Middle frontal gyrus (tissue), 1 donor: ENCODE measurements around the gene EHMT1.
"Not testable (repeated sequence)": the region's sequence is repeated elsewhere in the genome, so short reads cannot be mapped to it uniquely, and the experiment has no call there.

Experiments used
- DNase-seq: peaks from one replicate; pipeline ENCODE4 v3.0.0-alpha.2; 2015; ENCODE audit warnings: low spot score; ENCODE audit errors: extremely low spot score

EHMT1 gene

DNA sequence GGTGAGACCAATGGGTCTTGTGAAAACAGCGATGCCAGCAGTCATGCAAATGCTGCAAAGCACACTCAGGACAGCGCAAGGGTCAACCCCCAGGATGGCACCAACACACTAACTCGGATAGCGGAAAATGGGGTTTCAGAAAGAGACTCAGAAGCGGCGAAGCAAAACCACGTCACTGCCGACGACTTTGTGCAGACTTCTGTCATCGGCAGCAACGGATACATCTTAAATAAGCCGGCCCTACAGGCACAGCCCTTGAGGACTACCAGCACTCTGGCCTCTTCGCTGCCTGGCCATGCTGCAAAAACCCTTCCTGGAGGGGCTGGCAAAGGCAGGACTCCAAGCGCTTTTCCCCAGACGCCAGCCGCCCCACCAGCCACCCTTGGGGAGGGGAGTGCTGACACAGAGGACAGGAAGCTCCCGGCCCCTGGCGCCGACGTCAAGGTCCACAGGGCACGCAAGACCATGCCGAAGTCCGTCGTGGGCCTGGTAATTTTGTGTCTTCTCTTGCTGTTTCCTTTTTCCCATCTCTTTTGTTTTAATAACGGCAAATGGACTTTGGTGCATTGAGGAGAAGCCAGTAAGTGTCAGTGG is 98.0 kb downstream of the EHMT1 start:
- DNase-seq = no peak

DNA sequence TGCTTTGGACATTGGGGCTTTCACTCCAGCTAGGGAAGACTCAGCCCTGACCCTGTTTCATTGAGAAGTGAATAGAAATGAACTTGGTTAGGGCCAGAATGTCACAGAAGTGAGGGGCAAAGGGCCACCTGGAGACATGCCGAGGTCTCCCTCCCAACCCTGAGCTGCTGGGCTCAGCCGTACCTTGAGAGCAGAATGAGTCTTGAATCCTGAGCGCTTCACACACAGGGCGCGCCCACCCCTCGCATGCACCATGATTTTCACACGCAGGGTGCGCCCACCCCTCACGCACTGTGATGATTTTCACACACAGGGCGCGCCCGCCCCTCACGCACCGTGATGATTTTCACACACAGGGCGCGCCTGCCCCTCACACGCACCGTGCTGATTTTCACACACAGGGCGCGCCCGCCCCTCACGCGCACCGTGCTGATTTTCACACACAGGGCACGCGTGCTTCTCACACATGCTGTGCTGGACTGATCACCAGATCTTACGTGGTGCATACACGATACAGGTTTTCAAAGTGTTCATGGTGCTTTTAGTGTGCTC is 99.0 kb downstream of the EHMT1 start:
- no peak for DNase-seq

DNA sequence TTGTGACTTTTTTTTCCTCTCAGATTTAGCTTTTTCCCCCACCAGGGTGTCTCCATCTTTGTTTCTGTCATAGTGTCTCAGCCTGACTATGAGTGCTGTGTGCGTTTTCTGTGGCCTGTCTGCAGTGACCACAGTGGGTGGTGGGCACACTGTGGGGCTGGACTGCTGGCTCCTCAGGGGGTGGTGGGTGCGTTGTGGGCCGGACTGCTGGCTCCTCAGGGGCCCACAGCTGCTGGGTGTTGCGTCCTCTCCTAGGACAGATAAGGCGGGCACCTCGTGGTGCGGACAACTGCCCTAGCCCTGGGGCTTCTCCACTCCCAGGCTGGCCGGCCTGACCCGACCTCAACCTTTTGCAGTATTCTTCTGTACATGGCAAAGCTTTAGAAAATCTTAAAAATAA is 100.4 kb downstream of the EHMT1 start:
- DNase-seq = no peak

DNA sequence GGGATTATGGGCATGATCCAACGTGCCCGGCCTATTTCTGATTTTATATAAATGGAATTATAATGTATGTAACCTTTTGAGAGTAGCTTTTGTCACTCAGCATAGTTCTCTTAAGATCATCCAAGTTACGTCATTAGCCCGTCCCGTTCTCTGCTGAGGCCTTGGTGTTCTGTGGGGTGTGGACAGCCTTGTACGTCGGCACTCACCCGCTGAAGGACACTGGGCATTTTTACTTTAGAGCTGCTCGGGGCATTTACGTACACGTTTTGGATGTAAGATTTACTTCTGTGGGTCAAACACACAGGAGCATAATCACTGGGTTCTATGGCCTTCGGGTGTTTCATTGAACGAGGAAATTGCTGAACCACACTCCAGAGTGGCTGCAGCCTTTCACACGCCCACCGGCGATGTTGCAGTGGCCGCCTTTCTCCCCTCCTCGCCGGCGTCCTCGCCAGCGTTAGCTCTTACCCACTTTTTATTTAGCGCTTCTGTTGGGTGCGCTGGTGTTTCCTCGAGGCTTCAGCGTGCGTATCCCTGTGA is 101.8 kb downstream of the EHMT1 start:
- no peak for DNase-seq

DNA sequence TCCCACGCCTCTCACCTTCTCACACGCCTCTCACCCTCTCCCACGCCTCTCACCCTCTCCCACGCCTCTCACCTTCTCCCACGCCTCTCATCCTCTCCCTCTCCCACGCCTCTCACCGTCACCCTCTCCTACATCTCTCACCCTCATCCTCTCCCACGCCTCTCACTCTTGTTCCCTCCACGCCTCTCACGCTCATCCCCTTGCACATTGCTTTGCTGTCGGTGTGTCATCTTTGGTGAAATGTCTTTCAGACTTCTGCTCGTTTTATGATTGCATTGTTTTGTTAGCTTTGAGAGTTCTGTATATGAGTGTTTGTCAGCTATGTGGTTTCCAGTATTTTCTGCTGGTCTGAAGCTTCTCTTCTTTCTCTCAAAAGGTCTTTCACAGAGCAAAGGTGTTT is 102.7 kb downstream of the EHMT1 start:
- no peak for DNase-seq

DNA sequence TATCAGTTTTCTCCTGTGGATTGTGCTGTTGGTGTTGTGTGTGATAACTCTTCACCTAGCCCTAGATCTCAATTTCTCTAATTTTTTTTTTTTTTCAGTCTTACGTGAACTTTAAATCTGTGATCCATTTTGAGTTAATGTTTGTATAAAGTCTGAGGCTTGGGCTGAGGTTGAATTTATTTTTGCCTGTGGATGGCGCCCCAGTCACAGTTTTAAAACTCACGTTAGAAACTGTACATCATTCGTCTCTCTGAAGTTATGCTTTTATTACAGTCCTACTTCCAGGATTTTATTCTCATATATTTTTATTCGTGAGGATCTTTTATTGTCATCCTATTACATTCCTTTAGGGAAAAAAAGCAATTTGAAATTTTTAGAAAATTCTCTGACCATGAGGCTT is 103.1 kb downstream of the EHMT1 start:
- DNase-seq = no peak

DNA sequence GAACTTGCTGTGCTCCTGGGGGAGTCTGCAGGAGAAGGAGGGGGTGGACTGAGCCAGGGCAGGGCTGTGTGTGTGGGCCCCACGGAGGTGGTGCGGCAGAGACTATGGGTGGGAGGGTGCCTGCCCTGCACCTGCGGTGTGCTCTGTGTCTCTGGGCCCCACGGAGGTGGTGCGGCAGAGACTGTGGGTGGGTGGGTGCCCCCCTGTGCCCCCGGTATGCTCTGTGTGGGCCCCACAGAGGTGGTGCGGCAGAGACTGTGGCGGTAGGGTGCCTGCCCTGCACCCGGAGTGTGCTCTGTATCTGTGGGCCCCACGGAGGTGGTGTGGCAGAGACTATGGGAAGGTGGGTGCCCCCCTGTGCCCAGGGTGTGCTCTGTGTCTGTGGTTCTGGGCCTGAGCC is 103.7 kb downstream of the EHMT1 start:
- DNase-seq = no peak

DNA sequence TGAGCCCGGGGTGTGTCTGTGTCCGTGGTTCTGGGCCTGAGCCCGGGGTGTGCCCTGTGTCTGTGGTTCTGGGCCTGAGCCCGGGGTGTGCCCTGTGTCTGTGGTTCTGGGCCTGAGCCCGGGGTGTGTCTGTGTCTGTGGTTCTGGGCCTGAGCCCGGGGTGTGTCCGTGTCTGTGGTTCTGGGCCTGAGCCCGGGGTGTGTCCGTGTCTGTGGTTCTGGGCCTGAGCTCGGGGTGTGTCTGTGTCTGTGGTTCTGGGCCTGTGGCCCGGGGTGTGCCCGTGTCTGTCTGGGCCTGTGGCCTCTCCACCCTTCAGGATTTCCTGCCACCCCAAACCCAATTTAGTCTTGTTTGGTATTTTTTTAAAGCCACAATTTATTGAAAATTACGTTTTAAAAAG is 104.6 kb downstream of the EHMT1 start:
- not testable (repeated sequence) for DNase-seq

DNA sequence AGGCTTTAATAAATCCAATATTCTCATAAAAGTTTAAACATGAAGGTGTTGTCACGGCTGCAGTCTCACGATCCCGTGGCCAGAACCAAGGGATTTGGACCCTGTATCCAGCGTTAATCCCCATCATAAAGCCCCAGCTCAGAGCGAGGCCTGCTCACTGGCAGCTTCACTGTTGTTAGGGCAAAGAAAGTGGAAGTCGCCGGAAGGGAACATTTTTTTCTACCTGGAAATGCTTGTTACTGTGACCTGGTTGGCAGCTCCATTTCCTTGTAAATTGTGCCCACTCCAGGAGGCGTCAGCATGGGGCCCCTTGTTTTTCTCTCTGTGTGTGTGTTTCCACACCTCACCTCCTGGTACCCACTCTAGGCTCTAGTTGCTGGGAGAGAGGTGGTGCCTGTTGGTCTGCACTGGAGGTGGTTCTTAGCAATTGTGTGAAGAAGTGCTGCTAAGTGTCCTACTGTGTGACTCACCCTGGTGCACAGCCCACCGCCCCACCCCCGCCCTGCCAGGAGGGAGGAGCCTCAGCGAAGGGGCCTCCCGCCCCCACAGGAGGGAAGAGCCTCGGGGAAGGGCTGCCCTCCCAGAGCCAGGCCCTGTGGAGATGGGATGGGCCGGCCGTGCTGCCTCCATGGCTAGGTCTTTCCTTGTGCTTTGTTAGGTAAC is 105.1 kb downstream of the EHMT1 start:
- no peak for DNase-seq

DNA sequence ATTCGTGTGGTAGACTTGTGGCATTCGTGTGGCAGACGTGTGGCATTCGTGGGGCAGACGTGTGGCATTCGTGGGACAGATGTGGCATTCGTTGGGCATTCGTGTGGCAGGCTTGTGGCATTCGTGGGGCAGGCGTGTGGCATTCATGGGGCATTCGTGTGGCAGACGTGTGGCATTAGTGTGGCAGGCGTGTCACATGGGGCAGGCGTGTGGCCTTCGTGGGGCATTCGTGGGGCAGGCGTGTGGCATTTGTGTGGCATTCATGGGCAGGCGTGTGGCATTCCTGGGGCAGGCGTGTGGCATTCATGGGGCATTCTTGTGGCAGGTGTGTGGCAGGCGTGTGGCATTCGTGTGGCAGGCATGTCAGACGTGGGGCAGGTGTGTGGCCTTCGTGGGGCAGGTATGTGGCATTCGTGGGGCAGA is 106.0 kb downstream of the EHMT1 start:
- no peak for DNase-seq

DNA sequence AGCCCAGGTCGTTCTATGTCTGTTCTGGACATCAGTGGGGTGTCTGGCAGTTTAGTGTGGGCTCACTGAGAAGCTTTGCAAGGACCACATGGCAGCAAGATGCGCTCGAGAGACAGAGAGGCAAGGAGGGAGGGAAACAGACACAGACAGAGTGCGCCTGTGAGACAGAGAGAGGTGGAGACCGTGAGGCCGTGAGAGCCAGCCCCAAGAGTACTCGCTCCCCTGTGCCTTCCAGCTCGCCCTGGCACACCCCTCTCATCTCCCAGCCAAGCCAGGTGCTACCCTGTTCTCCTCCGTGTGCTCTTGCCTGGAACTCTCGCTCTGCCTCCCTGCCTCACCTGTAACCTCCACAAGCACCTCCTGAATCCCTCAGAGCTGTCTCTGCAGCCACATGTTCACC is 106.8 kb downstream of the EHMT1 start:
- DNase-seq = no peak

DNA sequence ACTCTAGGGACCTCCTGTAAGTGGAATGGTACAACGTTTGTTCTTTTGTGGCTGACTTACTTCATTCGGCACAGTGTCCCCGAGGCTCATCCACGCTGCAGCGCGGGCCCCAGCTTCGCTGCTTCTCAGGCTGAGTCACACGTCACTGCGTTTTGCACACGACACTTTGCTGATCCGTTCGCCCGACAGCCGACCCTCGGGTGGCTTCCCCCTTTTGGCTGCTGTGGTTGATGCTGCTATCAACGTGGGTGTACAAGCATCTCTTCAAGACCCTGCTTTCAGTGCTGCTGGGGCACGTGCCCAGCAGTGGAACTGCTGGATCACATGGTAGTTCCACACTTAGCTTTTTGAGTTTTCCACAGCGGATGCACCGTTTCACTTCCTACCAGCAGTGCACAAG is 107.5 kb downstream of the EHMT1 start:
- DNase-seq = not testable (repeated sequence)

DNA sequence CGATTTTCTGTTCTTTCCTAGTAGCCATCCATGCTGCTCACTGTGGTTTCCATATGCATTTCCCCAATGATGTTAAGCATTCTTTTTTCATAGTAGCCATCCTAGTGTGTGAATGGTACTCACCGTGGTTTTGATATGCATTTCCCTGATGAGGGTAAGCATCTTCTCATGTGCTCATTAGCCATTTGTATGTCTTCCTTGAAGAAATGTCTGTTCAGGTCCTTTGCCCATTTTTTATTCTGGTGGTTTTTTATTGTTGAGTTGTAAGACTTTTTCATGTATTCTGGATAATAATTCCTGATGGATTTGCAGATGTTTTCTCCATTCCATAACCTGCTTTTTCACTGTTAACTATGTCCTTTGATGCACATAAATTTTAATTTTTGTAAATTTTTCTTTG is 108.0 kb downstream of the EHMT1 start:
- DNase-seq = no peak

DNA sequence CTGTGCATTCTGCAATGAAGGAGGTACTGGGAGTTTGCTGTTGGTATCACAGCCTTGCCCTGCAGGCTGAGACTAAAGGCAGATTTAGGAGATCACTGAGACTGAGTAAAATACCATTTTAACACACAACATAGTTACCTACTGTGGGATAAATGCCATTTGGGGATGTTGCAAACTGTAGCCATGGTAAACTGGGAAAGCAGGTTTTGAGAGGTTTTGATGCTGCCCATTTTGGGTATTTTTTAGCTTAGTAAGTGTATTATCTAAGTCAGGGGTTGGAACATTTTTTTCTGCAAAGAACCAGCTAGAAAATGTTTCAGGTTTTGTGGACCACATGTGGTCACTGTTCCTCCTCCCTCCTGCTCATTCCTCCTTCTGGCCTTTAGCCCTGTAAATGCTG is 108.9 kb downstream of the EHMT1 start:
- DNase-seq = no peak

DNA sequence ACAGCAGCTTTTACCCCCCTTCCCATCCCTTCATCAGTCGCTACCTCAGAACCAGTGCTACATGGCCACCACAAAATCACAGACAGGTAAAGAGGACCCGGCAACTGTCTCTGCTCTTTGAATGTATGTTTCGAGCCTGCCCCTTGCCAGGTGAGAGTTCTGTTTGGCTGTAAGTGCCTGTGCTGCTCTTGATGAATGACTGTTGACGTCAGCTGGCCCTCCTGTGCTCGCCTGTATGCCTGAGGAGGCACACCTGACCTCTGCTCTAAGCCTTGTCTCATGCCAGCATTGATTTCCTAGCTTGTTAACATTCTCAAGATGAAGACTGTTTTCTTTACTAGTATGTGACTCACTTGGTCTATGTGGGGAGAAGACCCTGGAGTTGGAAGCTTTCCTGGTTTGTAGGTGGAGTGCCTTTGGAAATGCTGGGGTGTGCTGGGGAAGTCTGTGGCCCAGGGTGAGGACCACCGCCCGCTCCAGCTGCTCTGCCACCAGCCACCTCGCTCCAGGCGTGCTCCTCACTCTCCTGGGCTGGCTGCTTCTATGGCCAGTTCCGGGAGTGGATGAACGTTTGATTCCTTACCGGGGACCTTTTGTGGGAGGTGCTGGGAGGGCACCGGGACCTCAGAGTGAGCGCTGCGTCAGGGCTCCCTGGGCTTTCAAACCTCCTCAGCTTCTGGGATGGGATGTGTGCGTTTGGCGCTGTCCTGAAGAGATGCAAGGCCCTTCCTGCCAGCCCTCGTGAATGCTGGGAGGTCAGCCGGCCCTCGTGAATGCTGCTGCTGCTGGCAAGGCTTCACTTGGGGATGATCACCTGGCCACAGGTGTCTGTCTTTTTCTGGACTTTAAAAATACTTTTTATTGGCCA is 109.9 kb downstream of the EHMT1 start:
- no peak for DNase-seq

DNA sequence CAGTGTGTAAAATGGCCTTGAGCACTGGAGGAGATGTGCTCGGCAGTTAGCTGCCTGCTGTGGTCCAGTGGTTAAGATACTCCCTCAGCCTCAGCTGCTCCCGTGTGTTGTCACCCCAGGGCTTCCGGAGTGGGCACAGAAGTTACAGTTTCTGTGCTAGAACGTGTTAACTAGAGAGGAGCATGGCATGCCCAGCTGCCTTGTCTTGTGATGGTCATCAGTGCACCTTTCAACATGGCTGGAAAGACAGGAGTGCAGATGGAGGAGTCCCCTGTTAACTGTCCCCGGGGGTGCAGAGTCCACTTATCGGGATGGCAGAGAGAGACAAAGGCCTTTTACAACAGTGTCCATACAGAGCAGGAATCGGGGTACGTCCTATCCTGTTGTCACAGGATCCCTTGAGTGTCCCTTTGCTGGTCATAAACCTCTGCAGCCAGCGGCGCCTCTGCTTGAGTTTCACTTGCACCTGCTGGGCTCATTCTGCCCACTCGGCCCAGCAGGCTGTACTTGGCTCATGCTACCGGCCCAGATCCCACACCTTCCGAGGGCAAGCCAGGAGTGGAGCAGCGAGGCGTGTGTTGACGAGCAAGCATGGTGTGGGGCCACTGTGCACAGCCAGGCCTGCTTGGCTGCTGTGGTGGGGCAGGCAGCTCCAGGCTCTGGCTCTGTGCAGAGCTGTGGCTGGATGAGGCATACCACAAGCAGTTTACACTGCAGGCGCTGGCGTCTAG is 112.6 kb downstream of the EHMT1 start:
- no peak for DNase-seq

DNA sequence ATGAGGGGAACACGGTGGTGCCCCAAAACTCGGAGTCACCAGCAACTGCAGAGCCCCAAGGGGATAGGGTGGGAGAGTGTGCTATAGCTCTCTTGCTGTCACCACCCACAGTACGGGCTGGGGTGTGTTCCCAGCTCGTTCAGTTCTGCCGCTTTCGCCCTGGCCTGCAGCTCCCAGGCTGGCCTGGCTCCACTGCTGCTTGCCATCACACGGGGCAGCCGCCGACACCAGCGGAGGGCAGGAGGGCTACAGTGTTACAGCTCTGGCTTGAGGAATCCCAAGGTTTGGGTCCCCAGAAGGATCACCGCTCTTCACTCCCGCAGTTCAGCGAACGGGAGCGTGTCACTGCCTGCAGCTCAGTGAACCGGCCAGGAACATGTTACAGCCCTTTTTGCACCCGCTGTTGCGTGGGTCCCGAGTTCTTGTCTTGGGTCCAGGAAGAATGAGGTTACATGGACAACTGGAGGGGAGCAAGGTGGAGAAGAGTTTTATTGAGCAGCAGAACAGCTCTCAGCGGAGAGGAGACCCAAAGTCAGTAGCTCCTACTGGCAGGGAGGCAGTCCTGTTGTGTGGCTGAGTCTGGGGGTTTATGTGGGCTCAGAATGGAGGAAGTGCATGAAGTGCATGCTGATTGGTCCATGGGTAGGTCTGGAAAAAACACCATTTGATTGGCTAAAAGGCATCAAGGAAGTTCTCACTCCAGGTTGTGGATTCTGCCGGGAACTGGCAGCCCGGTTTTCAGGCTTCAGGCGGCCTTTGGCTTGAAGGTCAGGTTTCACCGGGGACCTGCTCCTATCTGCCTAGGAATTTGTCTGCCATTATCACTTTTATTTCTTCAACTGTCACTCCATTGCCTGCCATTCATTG is 113.4 kb downstream of the EHMT1 start:
- DNase-seq = no peak

DNA sequence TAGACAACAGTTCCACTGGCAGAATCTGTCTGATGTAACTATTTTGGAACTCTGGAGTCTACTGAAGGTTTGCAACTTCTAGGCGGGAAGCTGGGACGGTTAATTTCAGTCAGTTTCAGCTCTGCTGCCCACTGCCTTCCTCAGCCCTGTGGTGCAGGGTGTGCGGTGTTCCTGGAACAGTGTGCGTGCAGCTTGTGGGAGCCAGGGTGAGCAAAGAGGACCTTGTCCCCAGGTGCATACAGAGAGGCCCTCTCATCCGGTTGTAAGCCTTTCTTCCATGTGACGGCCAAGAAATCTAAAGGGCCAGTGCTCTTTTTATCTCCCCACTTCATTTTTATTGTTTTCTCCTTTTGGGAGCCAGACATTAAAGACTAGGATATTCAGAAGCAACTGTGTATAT is 114.6 kb downstream of the EHMT1 start:
- DNase-seq = no peak

DNA sequence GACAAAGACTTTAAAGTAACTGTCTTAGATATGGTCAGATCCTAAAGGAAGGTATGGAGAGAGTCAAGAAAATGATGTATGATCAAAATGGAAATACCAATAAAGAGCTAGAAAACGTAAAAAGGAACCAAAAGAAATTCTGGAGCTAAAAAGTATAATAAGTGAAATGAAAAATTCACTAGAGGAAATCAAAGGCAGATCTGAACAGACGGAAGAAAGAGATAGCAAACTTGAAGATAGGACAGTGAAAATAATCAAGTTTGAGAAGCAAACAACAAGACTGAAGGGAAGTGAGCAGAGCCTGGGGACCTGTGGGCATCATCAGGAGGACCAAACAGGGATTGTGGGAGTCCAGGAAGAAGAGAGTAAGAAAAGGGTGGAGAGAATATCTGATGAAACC is 115.4 kb downstream of the EHMT1 start:
- no peak for DNase-seq

DNA sequence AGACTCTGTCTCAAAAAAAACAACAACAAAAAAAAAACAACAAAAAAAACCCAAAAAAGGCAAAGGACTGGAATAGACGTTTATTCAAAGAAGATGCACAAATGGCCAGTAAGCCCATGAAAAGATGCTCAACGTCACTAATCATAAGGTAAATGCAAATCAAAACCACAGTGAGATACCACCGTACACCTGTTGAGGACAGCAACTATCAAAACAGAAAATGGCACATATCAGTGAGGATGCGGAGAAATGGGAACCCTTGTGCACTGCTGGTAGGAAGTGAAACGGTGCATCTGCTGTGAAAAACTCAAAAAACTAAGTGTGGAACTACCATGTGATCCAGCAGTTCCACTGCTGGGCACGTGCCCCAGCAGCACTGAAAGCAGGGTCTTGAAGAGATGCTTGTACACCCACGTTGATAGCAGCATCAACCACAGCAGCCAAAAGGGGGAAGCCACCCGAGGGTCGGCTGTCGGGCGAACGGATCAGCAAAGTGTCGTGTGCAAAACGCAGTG is 119.4 kb downstream of the EHMT1 start:
- DNase-seq = not testable (repeated sequence)
